GM20000 (cell line): Measurements from ENCODE around the gene ALDOA.
"Not testable (repeated sequence)": the region's sequence is repeated elsewhere in the genome, so short reads cannot be mapped to it uniquely, and the experiment has no call there.

ENCODE experiments used
- DNase-seq: peaks from one replicate; pipeline ENCODE4 v3.0.0; 2012; ENCODE audit warnings: low spot score
- CTCF ChIP-seq: IDR thresholded peaks from 2 replicates; pipeline ENCODE4 v1.5.1; 2012; ENCODE audit warnings: mild to moderate bottlenecking, control low read depth; ENCODE audit errors: extremely low read depth, missing control alignments

Gene ALDOA

DNA sequence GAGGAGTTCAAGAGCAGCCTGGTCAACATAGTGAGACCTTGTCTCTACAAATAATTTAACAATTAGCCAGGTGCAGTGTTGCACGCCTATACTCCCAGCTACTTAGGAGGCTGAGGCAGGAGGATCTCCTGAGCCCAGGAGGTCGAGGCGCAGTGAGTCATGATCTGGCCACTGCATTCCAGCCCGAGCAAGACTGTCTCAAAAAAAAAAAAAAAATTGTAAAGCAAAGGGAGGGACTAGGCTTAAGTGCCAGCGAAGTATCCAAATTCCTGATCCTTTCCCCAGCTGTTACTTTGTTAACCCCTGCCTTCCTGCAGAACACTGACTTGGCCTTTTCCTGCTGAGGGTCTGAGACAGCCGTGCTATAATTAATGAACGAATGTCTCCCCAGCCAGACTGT is 45.1 kb downstream of the ALDOA start:
- TF ChIP-seq CTCF = no peak
- DNase-seq = no peak

DNA sequence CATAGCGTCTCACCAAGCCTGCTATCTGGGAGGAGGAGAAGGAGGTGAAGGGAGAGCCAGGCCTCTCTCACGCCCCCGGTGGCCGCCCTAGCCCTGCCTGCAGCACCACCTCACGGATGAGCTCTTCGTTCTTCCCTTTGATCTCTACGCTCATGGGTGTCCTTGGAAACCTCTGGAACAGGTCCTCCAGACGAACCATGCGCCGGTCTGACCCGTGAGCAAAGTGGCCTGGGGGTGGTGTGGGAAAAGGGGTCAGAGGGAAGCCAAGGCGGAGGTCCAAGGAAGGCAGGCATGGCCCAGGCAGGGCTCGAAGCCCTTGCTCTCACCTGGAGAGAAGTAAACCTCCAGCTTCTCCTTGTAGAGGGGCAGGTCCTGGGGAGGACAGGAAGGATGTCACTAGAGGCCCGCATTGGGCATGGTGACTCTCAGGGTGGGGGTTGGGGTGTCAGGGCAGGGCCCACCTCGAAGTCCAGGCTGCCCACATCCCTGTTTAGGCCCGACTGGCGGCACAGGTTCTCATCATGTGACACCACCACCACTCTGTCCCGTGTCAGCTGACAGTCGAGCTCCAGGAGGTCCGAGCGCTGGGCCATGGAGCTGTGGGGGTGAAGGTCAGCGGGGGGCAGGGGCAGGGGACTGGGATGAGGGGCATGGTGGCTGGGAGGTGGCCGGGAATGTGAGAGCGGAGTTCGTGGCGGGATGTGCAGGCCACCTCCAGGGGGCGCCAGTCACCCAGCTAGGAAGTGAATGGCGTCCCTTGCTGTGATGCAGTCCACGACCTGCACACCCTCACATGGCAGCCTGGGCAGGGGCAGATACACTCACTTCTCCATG is 46.9 kb downstream of the ALDOA start:
- peak; percentile 81 for DNase-seq

GRCh38 chr16:30113031-30113710 is 47.6 kb downstream of the ALDOA start, which contains the start of gene GDPD3:
Gene GDPD3 (minus strand): TSS chr16:30113537. CDS start chr16:30113478, 59 bp downstream.
- no peak for DNase-seq
- no peak for TF ChIP-seq CTCF

More for the DNA sequence above, 46.9 kb downstream of the ALDOA start:
- peak; percentile 62 for TF ChIP-seq CTCF

DNA sequence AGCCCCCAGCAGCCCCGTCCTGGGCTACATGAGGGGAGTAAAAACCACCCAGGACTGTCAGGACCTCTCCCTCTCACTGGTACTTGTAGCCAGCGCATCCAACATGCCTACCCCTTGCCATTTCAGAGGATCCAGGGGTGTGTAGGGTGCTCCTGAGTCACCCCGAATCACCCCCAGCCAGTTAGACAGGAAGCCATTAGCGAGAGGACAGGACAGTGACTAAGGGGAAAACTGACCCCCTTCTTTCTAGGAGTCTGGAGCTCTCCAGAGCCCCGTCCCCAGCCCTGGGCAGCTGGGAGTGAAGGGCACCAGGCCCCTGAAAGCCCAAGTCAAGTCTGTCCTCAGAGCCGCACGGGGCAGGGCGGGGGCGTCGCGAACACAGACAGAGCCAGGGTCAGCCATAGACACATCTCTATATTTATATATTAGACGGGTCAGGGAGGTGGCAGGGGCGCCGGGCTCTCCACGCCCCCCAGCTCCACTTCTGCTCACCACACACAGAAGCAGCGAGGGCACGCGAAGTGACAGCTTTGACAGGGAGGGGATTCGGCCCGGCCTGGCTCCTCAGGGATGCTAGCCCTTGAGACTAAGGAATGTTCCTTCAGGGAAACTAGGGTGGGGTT is 48.3 kb downstream of the ALDOA start:
- no peak for DNase-seq
- no peak for TF ChIP-seq CTCF

DNA sequence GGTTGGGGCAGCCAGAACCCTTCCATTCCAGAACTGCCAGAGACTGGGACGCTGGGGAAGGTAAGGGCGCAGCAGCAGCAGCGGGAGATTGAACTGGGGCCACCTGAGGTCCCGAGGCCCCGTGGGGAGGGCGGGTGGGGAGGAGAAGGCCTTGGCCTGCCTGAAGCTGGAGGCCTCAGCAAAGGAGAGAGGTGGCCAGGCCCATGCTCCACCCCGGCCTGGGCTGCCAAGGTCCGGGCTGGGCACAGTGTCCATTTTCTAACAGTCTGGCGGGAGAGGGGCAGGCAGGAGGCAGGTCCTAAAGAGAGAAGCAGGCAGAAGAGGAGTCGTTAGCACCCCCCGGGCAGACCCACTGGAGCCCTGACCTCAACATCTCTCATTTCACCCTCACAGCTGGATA is 48.9 kb downstream of the ALDOA start:
- no peak for DNase-seq

GRCh38 chr16:30114833-30115232 is 49.3 kb downstream of the ALDOA start:
- DNase-seq = not testable (repeated sequence)

More for the DNA sequence above, 48.9 kb downstream of the ALDOA start:
- no peak for TF ChIP-seq CTCF

GRCh38 chr16:30115238-30115637 is 49.7 kb downstream of the ALDOA start:
- DNase-seq = no peak
- no peak for TF ChIP-seq CTCF
